Prostate gland (tissue), 2 donors: ENCODE results near the gene PROKR2.

ENCODE experiments used
- CTCF ChIP-seq, 4 experiments: fragments of 200-600 bp in 2 of 4; fragments of 450-650 bp in 2 of 4; sonication (generic) in 2 of 4; IDR thresholded peaks; 1 replicate in 3 of 4; 2 replicates in 1 of 4; pipeline ENCODE4 v1.5.1; 2016 to 2019; ENCODE audit warnings: antibody characterized with exemption in 4 of 4, mild to moderate bottlenecking in 2 of 4, moderate library complexity in 2 of 4
- POLR2A ChIP-seq: fragments of 450-650 bp; IDR thresholded peaks from one replicate; pipeline ENCODE4 v1.6.1; 2016; ENCODE audit warnings: antibody characterized with exemption, mild to moderate bottlenecking

GRCh38 chr20:5267092-5267491 lies 49.7 kb downstream of the PROKR2 start:
- no peak for TF ChIP-seq CTCF (IDR thresholded peaks at IDR 0.05)
- TF ChIP-seq POLR2A: no peak
